HL-60 (cell line): ENCODE data around the gene GRIN2D.

Experiments
- DNase-seq, 2 experiments: peaks; one replicate each; pipeline ENCODE4 v3.0.0-alpha.2; 2010 to 2020; ENCODE audit warnings: low read depth in 1 of 2, low spot score in 1 of 2
- H3K27ac ChIP-seq: fragments of 250-450 bp; sonication (Bioruptor Pico); replicated peaks from 2 replicates; pipeline ENCODE4 v1.5.1; 2020; ENCODE audit warnings: mild to moderate bottlenecking, moderate library complexity
- H3K27me3 ChIP-seq: fragments of 250-450 bp; sonication (Bioruptor Pico); 2 replicates; pipeline ENCODE4 v1.5.1; 2021; ENCODE audit warnings: mild to moderate bottlenecking, moderate library complexity; ENCODE audit not compliant: insufficient read depth, poor library complexity, severe bottlenecking
- H3K4me3 ChIP-seq: replicated peaks from 2 replicates; pipeline ENCODE4 v1.5.1; 2011; ENCODE audit warnings: mild to moderate bottlenecking, control low read depth, low read length; ENCODE audit not compliant: insufficient read depth
- CTCF ChIP-seq: IDR thresholded peaks from one replicate; pipeline ENCODE4 v1.5.1; 2011; ENCODE audit warnings: low read length, control low read depth, inconsistent platforms; ENCODE audit not compliant: insufficient read depth
- GABPA ChIP-seq: IDR thresholded peaks from 2 replicates; pipeline ENCODE4 v1.6.1; 2012; ENCODE audit warnings: low read depth
- POLR2AphosphoS5 ChIP-seq: IDR thresholded peaks from 2 replicates; pipeline ENCODE4 v1.6.1; 2012; ENCODE audit warnings: low read depth
- REST ChIP-seq: IDR thresholded peaks from 2 replicates; pipeline ENCODE4 v1.6.1; 2012; ENCODE audit warnings: low read depth; ENCODE audit not compliant: insufficient replicate concordance
- SPI1 ChIP-seq: IDR thresholded peaks from 2 replicates; pipeline ENCODE4 v1.6.1; 2012; ENCODE audit warnings: low read depth, mild to moderate bottlenecking, borderline replicate concordance

Gene GRIN2D

GRCh38 chr19:48365602-48366001 lies 27.9 kb upstream of the GRIN2D start:
- no peak for DNase-seq
- no peak for TF ChIP-seq POLR2AphosphoS5
- Histone ChIP-seq H3K27me3 (no peaks in the 10 kb centered on the region), H3K4me3 (no peak overlapping the region), H3K27ac (no peak overlapping the region)

GRCh38 chr19:48367855-48368254 lies 25.6 kb upstream of the GRIN2D start:
- TF ChIP-seq POLR2AphosphoS5 (no peak), REST (no peak), GABPA (no peak), SPI1 (no peak), CTCF (no peak)
- Histone ChIP-seq H3K27me3 (no peaks in the 10 kb centered on the region), H3K4me3 (no peak overlapping the region), H3K27ac (no peak overlapping the region)
- DNase-seq, result no peak

GRCh38 chr19:48368936-48369335 lies 24.5 kb upstream of the GRIN2D start:
- TF ChIP-seq CTCF (no peak), POLR2AphosphoS5 (no peak), GABPA (no peak), REST (no peak), SPI1 (no peak)
- H3K27me3 ChIP-seq, result no peaks in the 10 kb centered on the region
- DNase-seq, result no peak
- H3K27ac ChIP-seq, result no peak overlapping the region
- H3K4me3 ChIP-seq, result no peak overlapping the region

GRCh38 chr19:48370955-48371354 lies 22.5 kb upstream of the GRIN2D start:
- TF ChIP-seq SPI1 (no peak), GABPA (no peak), REST (no peak), CTCF (no peak), POLR2AphosphoS5 (no peak)
- no peak overlapping the region for H3K27ac ChIP-seq
- H3K27me3 ChIP-seq, result no peaks in the 10 kb centered on the region
- no peak for DNase-seq
- no peak overlapping the region for H3K4me3 ChIP-seq
